ENCODE results near the gene MCCC2.

GRCh38 chr5:71701407-71701806 is 114.3 kb downstream of the MCCC2 start:
- TF ChIP-seq RAD21 (conservative IDR thresholded peaks at IDR 0.05), result no peak
- no peak for TF ChIP-seq CTCF (IDR thresholded peaks at IDR 0.05; ENCODE audit: poor library complexity, severe bottlenecking)
- TF ChIP-seq POLR2AphosphoS5 (IDR thresholded peaks at IDR 0.05), result no peak
- TF ChIP-seq EP300 (conservative IDR thresholded peaks at IDR 0.05; ENCODE audit: poor library complexity, severe bottlenecking), result no peak
- no peak for TF ChIP-seq MXI1 (conservative IDR thresholded peaks at IDR 0.05; ENCODE audit: poor library complexity, severe bottlenecking)
- no peak for TF ChIP-seq SMC3 (conservative IDR thresholded peaks at IDR 0.05; ENCODE audit: poor library complexity)
- no peak for TF ChIP-seq EZH2 (IDR thresholded peaks at IDR 0.05; ENCODE audit: borderline replicate concordance, insufficient read depth, low read length, poor library complexity, severe bottlenecking)
- no peak for TF ChIP-seq REST (IDR thresholded peaks at IDR 0.05; ENCODE audit: borderline replicate concordance)
